Keratinocyte (primary cell): ENCODE data around the gene RMND5A. TPM values are rescaled to one million over a fixed set of nuclear protein-coding genes. Genes with fewer than 3 reads are reported as not detected.
"Not testable (repeated sequence)": the region's sequence is repeated elsewhere in the genome, so short reads cannot be mapped to it uniquely, and the experiment has no call there.

Experiments used
- DNase-seq: peaks from one replicate; pipeline ENCODE4 v3.0.0-alpha.2; 2011; ENCODE audit warnings: low read depth, missing footprints, low spot score
- FAIRE-seq: peaks from 2 replicates; lab custom pipeline; 2011; peaks lifted over from hg19 to GRCh38; lab: Jason Lieb, UNC
- H2AFZ ChIP-seq: 2 replicates; pipeline ENCODE4 v1.6.0; 2012; ENCODE audit warnings: low read length, control low read depth, inconsistent platforms; ENCODE audit not compliant: control insufficient read depth
- H3K27ac ChIP-seq: 2 replicates; pipeline ENCODE4 v1.5.1; 2011; ENCODE audit warnings: low read length; ENCODE audit not compliant: control insufficient read depth, insufficient read depth
- H3K27me3 ChIP-seq: 3 replicates; pipeline ENCODE4 v1.6.0; 2011; ENCODE audit warnings: low read length; ENCODE audit not compliant: control insufficient read depth, insufficient read depth; ENCODE audit errors: extremely low read depth
- H3K36me3 ChIP-seq, 2 experiments: 2 replicates in 1 of 2; 3 replicates in 1 of 2; pipeline ENCODE4 v1.5.1; 2011; ENCODE audit warnings: low read length in 2 of 2, mild to moderate bottlenecking in 1 of 2; ENCODE audit not compliant: control insufficient read depth in 2 of 2, insufficient read depth in 2 of 2; ENCODE audit errors: extremely low read depth in 1 of 2
- H3K4me1 ChIP-seq: 3 replicates; pipeline ENCODE4 v1.5.1; 2011; ENCODE audit warnings: low read length; ENCODE audit not compliant: control insufficient read depth, insufficient read depth; ENCODE audit errors: extremely low read depth
- H3K4me2 ChIP-seq: 3 replicates; pipeline ENCODE4 v1.6.0; 2011; ENCODE audit warnings: low read depth, low read length; ENCODE audit not compliant: control insufficient read depth, insufficient read depth; ENCODE audit errors: extremely low read depth
- H3K4me3 ChIP-seq, 3 experiments: fragments of 200-600 bp in 1 of 3; sonication (generic) in 1 of 3; 2 replicates in 2 of 3; 3 replicates in 1 of 3; pipeline ENCODE4 v1.5.1; 2011 to 2016; ENCODE audit warnings: low read length in 3 of 3, mild to moderate bottlenecking in 3 of 3, control low read depth in 2 of 3, inconsistent platforms in 1 of 3, low read depth in 1 of 3, mixed read lengths in 1 of 3, mixed run types in 1 of 3, moderate library complexity in 1 of 3; ENCODE audit not compliant: control insufficient read depth in 2 of 3, insufficient read depth in 2 of 3; ENCODE audit errors: extremely low read depth in 1 of 3
- H3K79me2 ChIP-seq: 2 replicates; pipeline ENCODE4 v1.6.0; 2012; ENCODE audit warnings: low read length; ENCODE audit not compliant: control insufficient read depth, insufficient read depth
- H3K9ac ChIP-seq: 3 replicates; pipeline ENCODE4 v1.6.0; 2011; ENCODE audit warnings: low read length; ENCODE audit not compliant: control insufficient read depth, insufficient read depth; ENCODE audit errors: extremely low read depth
- H3K9me1 ChIP-seq: 3 replicates; pipeline ENCODE4 v1.6.0; 2011; ENCODE audit warnings: low read length; ENCODE audit not compliant: control insufficient read depth, insufficient read depth; ENCODE audit errors: extremely low read depth
- H3K9me3 ChIP-seq: 2 replicates; pipeline ENCODE4 v1.5.1; 2012; ENCODE audit warnings: low read depth, low read length; ENCODE audit not compliant: control insufficient read depth
- H4K20me1 ChIP-seq: 3 replicates; pipeline ENCODE4 v1.6.0; 2011; ENCODE audit warnings: low read length; ENCODE audit not compliant: control insufficient read depth, insufficient read depth; ENCODE audit errors: extremely low read depth
- dilution Hi-C: fragments of 300-500 bp; cut with MboI; formaldehyde crosslinking; loops from one replicate; pipeline ENCODE4 v1.7.0; 2020; ENCODE audit warnings: low sequenced_read_pairs; ENCODE audit not compliant: extremely low pct_ligation_motif_present
- polyA plus RNA-seq, 5 experiments: library from polyadenylated mRNA; depleted of rRNA in 3 of 5; stranded (reverse) in 3 of 5; stranded (forward) in 1 of 5; unstranded in 1 of 5; fragments of >200 nt; gene quantifications; 1 replicate in 1 of 5; 2 replicates in 3 of 5; 3 replicates in 1 of 5; pipeline versions ENCODE4 v1.2.1 to v1.2.3, GENCODE V29; 2011 to 2012; ENCODE audit warnings: missing spikeins in 2 of 5, low read depth in 1 of 5, low replicate concordance in 1 of 5

Gene RMND5A
- polyA plus RNA-seq, 1 donor (not counting 4 experiments of a cell fraction or from before 2014, with no cell fraction given): 26.0 TPM

- dilution Hi-C loops, H2AFZ ChIP-seq, H3K9me1 ChIP-seq, DNase-seq, H3K27ac ChIP-seq, H3K27me3 ChIP-seq, H3K79me2 ChIP-seq, H3K4me3 ChIP-seq, H3K9me3 ChIP-seq, H3K4me2 ChIP-seq, H3K9ac ChIP-seq, H4K20me1 ChIP-seq, H3K4me1 ChIP-seq, H3K36me3 ChIP-seq: not testable (repeated sequence)
- FAIRE-seq: peak; percentile 63
These were observed 14.8 kb downstream of the RMND5A start for GRCh38 chr2:86734896-86735295.

- DNase-seq, H3K79me2 ChIP-seq, dilution Hi-C loops, H3K4me1 ChIP-seq, H3K9me3 ChIP-seq, H3K4me3 ChIP-seq, FAIRE-seq, H3K27me3 ChIP-seq, H3K36me3 ChIP-seq, H3K27ac ChIP-seq, H3K9me1 ChIP-seq, H2AFZ ChIP-seq, H4K20me1 ChIP-seq, H3K9ac ChIP-seq, H3K4me2 ChIP-seq: not testable (repeated sequence)
These were observed 19.4 kb downstream of the RMND5A start for GRCh38 chr2:86739485-86739884.

DNA sequence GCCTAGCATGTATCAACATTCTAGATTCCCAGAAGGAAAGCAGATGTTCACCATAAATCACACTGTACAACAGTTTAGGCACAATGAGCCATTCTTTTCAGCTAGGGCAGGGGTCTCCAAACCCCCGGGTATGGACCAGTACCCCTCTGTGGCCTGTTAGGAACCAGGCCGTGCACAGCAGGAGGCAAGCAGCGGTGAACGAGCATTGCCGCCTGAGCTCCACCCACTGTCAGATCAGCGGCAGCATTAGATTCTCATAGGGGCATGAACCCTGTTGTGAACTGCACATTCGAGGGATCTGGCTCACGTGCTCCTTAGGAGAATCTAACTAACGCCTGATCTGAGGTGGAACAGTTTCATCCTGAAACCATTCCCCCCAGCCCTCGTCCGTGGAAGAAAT is 19.8 kb downstream of the RMND5A start:
- H2AFZ ChIP-seq, H3K36me3 ChIP-seq, H3K27ac ChIP-seq, H3K9ac ChIP-seq, FAIRE-seq, H3K79me2 ChIP-seq, DNase-seq, H3K4me3 ChIP-seq, H3K4me1 ChIP-seq, dilution Hi-C loops, H3K9me3 ChIP-seq, H4K20me1 ChIP-seq, H3K9me1 ChIP-seq, H3K4me2 ChIP-seq, H3K27me3 ChIP-seq: not testable (repeated sequence)

DNA sequence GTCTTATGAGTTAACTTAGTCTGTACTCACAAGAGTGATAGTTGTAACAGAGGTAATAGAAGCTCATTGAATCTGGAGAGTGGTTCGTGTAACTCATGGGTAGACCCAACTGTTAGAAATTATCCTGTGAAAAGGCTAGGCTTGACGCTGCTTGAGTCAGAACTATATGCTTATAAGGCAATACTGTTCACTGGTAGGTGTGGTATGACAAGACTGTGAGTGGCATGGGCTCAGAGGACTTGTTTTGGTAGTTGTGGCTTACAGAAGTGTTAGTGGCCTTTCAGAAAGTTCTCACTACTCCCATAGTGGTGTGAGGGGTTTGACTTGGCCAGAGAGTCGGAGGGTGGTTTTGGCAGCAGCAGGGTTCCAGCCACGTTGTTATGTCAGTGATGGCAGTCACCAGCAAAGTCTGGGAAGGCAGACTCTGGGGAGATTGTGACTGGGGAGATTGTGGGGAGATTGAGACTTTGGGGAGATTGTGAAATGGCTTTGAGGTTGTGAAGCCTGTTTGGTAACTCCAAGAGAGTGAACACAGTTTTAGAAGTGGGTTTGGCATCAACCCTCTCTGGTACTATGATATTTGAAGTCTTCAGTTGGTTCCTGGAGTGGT is 21.9 kb downstream of the RMND5A start:
- H3K9me1 ChIP-seq, H2AFZ ChIP-seq, H4K20me1 ChIP-seq, FAIRE-seq, H3K36me3 ChIP-seq, H3K9ac ChIP-seq, H3K9me3 ChIP-seq, dilution Hi-C loops, H3K27ac ChIP-seq, H3K4me1 ChIP-seq, H3K4me2 ChIP-seq, H3K4me3 ChIP-seq, H3K27me3 ChIP-seq, DNase-seq: not testable (repeated sequence)
- H3K79me2 ChIP-seq: peaks cover 13% of the 10 kb centered on the region
